A673 (cell line): ENCODE measurements around the gene TEAD1. TPM values are rescaled to one million over a fixed set of nuclear protein-coding genes. Genes with fewer than 3 reads are reported as not detected.

Experiments used
- BruUV-seq: library from RNA; stranded (reverse); fragments of 400-500 nt; replicated peaks from 2 replicates; lab custom pipeline; 2021; lab: Mats Ljungman, UMichigan
- CTCF ChIA-PET: fragments of 300-600 bp; sonication (Branson Sonifier 250); formaldehyde crosslinking; loops from one replicate; lab custom pipeline; 2022; ENCODE audit warnings: antibody characterized with exemption; lab: Charles Lee
- POLR2A ChIA-PET: fragments of 300-600 bp; sonication (Branson Sonifier 250); formaldehyde crosslinking; loops from one replicate; lab custom pipeline; 2022; ENCODE audit warnings: antibody characterized with exemption; ENCODE audit not compliant: low non-redundant PET; lab: Charles Lee
- DNase-seq: peaks from one replicate; pipeline ENCODE4 v3.0.0-alpha.2; 2015; ENCODE audit warnings: low spot score
- H3K27ac ChIP-seq: fragments of 200-600 bp; sonication (generic); 2 replicates; pipeline ENCODE4 v1.5.1; 2016; ENCODE audit warnings: mixed run types, low read depth, mild to moderate bottlenecking, mixed read lengths, antibody characterized with exemption, low read length; ENCODE audit not compliant: poor library complexity, severe bottlenecking
- H3K27me3 ChIP-seq: fragments of 200-600 bp; sonication (generic); replicated peaks from 2 replicates; pipeline ENCODE4 v1.6.1; 2017; ENCODE audit warnings: mixed run types, low read depth, mild to moderate bottlenecking, mixed read lengths, antibody characterized with exemption, low read length; ENCODE audit not compliant: insufficient read depth, poor library complexity
- H3K36me3 ChIP-seq: fragments of 200-600 bp; sonication (generic); 2 replicates; pipeline ENCODE4 v1.6.1; 2016; ENCODE audit warnings: mixed run types, mild to moderate bottlenecking, mixed read lengths, antibody characterized with exemption, low read length; ENCODE audit not compliant: insufficient read depth, poor library complexity, severe bottlenecking
- H3K4me1 ChIP-seq: fragments of 200-600 bp; sonication (generic); 2 replicates; pipeline ENCODE4 v1.6.1; 2017; ENCODE audit warnings: mixed run types, mild to moderate bottlenecking, mixed read lengths, antibody characterized with exemption, low read length; ENCODE audit not compliant: insufficient read depth, poor library complexity, severe bottlenecking
- H3K4me3 ChIP-seq: fragments of 200-600 bp; sonication (generic); 2 replicates; pipeline ENCODE4 v1.5.1; 2016; ENCODE audit warnings: low read depth, mixed run types, mild to moderate bottlenecking, mixed read lengths, low read length; ENCODE audit not compliant: poor library complexity, severe bottlenecking
- H3K9me3 ChIP-seq: fragments of 200-600 bp; sonication (generic); 2 replicates; pipeline ENCODE4 v1.6.1; 2016; ENCODE audit warnings: mixed run types, low read depth, mild to moderate bottlenecking, mixed read lengths, antibody characterized with exemption, low read length; ENCODE audit not compliant: poor library complexity, severe bottlenecking
- EZH2 ChIP-seq: fragments of 200-600 bp; sonication (generic); IDR thresholded peaks from 2 replicates; pipeline ENCODE4 v1.6.1; 2017; ENCODE audit warnings: borderline replicate concordance, low read depth, mild to moderate bottlenecking, mixed read lengths, antibody characterized with exemption, low read length; ENCODE audit not compliant: poor library complexity, severe bottlenecking
- intact Hi-C: fragments of 100-400 bp; cut with micrococcal nuclease; formaldehyde crosslinking; loops from one replicate; pipeline ENCODE4 v1.10.0; 2022; ENCODE audit not compliant: unreplicated experiment
- total RNA-seq: library from RNA; stranded (reverse); gene quantifications from 2 replicates; pipeline ENCODE4 v1.2.3, GENCODE V29; 2021
- TF ChIP-seq, protein P1 (sequence below): fragments of 300-800, 200-600 bp; sonication (generic); conservative IDR thresholded peaks from 2 replicates; pipeline ENCODE4 v1.5.1; 2017; ENCODE audit warnings: low read depth, mild to moderate bottlenecking, antibody characterized with exemption, low read length, moderate library complexity, mixed read lengths

The TEAD1 gene
- total RNA-seq, 1 experiment from 2014 or later: 81.8 TPM

DNA sequence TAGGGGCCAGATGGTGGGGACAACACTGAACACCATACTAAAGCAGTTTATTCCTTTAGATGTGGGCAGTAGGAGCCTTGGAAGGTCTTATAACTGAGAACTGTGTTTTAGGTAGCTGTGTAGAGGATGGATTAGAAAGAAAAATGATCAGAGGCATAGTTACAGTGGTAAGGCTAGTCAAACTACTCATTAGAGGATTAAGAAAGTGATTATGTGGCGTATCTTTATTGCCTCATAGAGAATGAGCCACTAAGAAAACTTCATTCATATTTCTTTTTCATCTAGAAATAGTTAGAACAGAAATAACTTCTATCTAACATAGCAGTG lies 179.1 kb downstream of the TEAD1 start:
- POLR2A ChIA-PET: no interaction called here
- Histone ChIP-seq H3K36me3 (no peaks in the 10 kb centered on the region), H3K27ac (no peak overlapping the region), H3K4me3 (no peak overlapping the region), H3K4me1 (peaks cover 8% of the 10 kb centered on the region), H3K9me3 (no peaks in the 10 kb centered on the region), H3K27me3 (no peaks in the 10 kb centered on the region)
- no TSS peak for BruUV-seq
- DNase-seq: no peak
- TF ChIP-seq EZH2: no peak
- TF ChIP-seq, protein P1, sequence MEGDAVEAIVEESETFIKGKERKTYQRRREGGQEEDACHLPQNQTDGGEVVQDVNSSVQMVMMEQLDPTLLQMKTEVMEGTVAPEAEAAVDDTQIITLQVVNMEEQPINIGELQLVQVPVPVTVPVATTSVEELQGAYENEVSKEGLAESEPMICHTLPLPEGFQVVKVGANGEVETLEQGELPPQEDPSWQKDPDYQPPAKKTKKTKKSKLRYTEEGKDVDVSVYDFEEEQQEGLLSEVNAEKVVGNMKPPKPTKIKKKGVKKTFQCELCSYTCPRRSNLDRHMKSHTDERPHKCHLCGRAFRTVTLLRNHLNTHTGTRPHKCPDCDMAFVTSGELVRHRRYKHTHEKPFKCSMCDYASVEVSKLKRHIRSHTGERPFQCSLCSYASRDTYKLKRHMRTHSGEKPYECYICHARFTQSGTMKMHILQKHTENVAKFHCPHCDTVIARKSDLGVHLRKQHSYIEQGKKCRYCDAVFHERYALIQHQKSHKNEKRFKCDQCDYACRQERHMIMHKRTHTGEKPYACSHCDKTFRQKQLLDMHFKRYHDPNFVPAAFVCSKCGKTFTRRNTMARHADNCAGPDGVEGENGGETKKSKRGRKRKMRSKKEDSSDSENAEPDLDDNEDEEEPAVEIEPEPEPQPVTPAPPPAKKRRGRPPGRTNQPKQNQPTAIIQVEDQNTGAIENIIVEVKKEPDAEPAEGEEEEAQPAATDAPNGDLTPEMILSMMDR: no peak
- CTCF ChIA-PET: no interaction called here
- intact Hi-C loops: no loop called here

DNA sequence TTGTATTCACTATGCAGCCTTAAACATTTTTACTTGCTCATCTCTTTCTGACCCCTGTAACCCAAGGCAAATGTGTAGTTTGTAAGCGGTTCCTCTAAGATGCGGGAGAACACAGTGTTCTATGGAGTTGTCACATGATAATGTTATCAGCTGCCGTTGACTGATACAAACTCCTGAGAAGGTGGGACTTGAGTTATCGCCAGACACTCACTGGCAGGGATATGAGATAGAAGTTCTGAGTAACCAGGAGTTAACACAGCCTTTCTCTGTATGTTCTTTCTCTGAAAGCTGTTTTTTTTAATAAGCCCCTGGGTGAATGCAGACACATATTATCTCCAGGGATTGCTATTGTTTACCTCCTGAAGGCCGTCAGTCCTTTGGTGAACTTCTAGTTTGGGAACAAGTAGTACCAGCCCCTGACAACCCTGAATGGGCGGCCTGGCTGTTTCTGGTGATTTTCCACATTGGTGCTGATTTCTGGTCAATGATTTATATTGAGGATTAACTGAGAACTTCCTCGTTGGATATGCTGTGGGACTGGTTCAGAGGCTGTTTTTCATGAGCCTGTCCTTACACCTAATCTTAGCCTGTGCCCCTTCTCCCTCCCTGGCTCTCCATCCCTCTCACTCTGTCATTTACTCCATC lies 179.6 kb downstream of the TEAD1 start:
- H3K9me3 ChIP-seq: no peaks in the 10 kb centered on the region
- H3K27ac ChIP-seq: no peak overlapping the region
- CTCF ChIA-PET: no interaction called here
- DNase-seq: no peak
- H3K27me3 ChIP-seq: no peaks in the 10 kb centered on the region
- TF ChIP-seq, protein P1: no peak
- TF ChIP-seq EZH2: no peak
- no peak overlapping the region for H3K4me3 ChIP-seq
- no TSS peak for BruUV-seq
- no peaks in the 10 kb centered on the region for H3K36me3 ChIP-seq
- POLR2A ChIA-PET: no interaction called here
- H3K4me1 ChIP-seq: peaks cover 8% of the 10 kb centered on the region
- intact Hi-C loops: no loop called here

DNA sequence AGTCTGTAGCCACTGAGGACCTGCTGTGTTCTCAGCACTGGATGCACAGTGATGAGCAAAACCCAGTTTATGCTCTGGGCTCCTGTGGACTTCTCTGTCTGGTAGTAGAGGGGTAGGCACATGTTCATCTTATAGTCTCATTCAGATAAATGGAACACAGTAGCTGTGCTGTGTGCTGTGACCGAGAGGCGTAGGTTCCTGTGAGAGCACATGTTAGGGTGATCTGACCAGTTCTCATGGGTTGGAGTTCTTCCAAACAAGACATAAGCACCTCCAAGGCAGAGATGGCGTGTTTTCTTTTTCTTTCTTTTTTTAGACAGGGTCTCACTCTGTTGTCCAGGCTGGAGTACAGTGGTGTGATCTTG lies 180.1 kb downstream of the TEAD1 start:
- Histone ChIP-seq H3K4me3 (no peak overlapping the region), H3K4me1 (peaks cover 8% of the 10 kb centered on the region), H3K9me3 (no peaks in the 10 kb centered on the region), H3K27ac (no peak overlapping the region), H3K36me3 (no peaks in the 10 kb centered on the region), H3K27me3 (no peaks in the 10 kb centered on the region)
- intact Hi-C loops: no loop called here
- no peak for DNase-seq
- ChIA-PET CTCF (no interaction called here), POLR2A (no interaction called here)
- no TSS peak for BruUV-seq
- TF ChIP-seq EZH2: no peak
- TF ChIP-seq, protein P1: no peak
